GM10847 (cell line): ENCODE data around the gene SLC16A10.

Experiments used
- POLR2A ChIP-seq: IDR thresholded peaks from 2 replicates; pipeline ENCODE4 v1.6.1; 2011; ENCODE audit not compliant: insufficient read length; ENCODE audit errors: extremely low read depth

Gene SLC16A10

GRCh38 chr6:111114482-111114881, 27.2 kb downstream of the SLC16A10 start:
- no peak for TF ChIP-seq POLR2A

DNA sequence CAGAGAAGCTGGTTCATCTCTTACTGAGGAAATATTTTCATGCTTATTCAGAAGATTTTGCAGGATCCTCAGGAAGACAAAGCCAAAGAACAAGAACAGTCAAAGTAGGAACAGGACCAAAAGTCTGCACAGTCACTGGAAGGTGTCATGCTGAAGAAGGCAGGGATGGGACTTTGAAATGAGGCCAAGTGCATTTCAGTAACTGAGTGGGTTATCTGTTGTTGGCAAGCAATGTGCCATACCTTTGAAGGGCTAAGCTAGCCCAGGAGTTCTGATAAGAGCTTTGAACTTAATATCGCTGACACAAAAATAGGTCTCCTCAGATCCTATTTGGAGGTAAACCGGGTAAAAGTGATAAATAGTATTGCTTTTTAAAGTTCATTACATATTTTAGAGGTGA, 31.5 kb downstream of the SLC16A10 start:
- TF ChIP-seq POLR2A, result no peak

- TF ChIP-seq POLR2A, result no peak
Measured at GRCh38 chr6:111119571-111120329, 32.4 kb downstream of the SLC16A10 start.

- TF ChIP-seq POLR2A, result no peak
Measured at GRCh38 chr6:111121789-111122350, 34.6 kb downstream of the SLC16A10 start.

DNA sequence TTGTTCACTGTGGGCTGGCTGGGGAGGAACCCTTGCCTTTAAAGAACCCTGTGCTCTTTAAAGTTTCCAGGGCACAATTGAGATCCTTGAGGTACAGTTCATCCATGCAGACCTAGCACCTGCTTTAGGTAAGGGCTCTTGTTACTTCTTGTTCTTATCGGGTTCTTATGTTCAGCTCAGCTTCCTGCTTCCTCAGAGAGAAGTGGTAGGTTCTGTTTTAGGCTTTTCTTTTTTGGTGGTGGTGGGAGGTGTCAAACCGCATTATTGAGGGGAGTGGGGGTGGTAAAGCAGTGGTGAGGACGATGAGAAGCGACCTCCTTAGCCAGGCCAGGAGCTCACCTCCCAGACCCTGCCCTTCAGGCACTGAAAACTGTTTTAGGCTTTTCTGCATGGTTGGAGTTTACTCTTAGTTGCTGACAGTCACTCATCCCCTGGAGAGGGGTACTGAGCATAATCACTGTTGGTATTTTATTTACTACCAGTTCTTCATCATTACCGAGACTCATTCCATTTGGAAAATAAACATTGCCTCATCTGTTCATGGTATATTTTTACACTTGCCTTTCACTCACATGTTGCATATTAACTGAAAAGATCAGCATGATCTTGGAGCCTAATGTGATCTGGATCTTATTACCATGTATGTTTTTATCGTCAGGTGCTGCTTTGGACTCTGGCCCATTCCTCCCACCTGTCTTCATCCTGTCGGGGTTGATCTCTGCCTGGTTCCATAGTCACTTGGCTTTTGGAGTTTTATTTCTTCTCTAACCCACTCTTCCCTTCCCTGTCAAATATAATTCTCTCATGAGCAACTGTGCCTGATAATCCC, 35.4 kb downstream of the SLC16A10 start:
- TF ChIP-seq POLR2A, result no peak

GRCh38 chr6:111124406-111124805, 37.1 kb downstream of the SLC16A10 start:
- no peak for TF ChIP-seq POLR2A

- no peak for TF ChIP-seq POLR2A
Measured at GRCh38 chr6:111129013-111129412, 41.7 kb downstream of the SLC16A10 start.

GRCh38 chr6:111147440-111147839, 60.1 kb downstream of the SLC16A10 start:
- TF ChIP-seq POLR2A, result no peak

GRCh38 chr6:111148110-111148509, 60.8 kb downstream of the SLC16A10 start:
- TF ChIP-seq POLR2A, result no peak

DNA sequence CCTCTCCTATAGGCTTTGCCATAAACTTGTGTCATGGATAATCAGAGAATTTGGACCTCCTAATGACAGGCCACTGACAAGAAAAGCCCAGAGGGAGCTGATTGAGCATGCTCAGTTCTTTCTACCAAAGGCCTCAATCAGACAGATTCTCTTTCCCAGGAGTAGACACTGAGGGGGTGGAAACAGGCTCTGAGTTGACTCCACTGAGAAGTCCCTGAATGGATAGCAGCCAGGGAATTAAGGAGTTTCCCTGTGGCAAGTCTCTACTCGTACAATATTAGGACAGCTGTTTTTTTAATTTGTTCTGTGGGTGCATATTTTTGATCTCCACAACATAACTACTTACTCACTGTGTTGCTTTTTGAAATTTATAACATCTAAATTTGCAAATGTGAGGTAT, 63.3 kb downstream of the SLC16A10 start:
- TF ChIP-seq POLR2A, result no peak

DNA sequence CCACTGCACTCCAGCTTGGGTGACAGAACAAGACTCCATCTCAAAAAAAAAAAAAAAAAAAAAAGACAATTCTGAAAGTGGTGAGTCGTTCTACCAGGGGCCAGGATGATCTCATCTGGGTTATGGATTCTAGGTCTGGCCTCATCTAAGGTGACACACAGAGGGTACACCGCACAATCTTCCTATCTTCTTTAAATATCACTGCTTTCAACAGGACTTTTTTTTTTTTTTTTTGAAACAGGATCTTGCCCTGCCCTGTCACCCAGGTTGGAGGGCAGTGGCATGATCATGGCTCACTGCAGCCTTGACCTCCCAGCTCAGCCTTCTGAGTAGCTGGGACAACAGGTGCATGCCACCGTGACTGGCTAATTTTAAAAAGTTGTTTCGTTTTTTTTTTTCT, 67.7 kb downstream of the SLC16A10 start:
- no peak for TF ChIP-seq POLR2A

DNA sequence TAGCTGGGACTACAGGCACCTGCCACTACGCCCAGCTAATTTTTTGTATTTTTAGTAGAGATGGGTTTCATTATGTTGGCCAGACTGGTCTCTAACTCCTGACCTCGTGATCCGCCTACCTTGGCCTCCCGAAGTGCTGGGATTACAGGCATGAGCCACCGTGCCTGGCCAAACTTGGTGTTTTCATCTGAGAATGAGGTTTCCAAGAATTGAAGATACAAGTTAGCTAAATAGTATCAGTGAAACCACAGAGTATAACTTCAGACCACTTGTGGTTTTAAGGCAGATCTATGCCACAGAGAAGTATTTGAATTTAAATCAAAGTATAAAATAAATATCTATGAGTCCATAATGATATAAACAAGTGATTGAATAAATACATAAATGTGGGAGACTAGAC, 70.1 kb downstream of the SLC16A10 start:
- TF ChIP-seq POLR2A, result no peak

DNA sequence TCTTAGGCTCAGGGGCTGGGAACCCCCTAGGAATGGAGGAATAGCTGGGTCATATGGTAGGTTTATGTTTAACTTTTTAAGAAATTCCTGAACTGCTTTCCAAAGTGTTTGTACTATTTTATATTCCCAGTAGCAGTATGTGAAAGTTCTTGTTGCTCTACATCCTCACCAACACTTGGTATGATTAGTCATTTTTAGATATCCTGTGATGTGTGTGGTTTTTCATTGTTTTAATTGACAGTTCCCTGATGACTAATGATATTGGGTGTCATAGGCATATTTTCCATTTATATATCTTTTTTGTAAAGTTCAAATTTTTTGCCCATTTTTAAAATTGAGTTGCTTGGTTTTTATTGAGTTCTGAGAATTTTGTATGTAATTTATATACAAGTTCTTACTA, 72.3 kb downstream of the SLC16A10 start:
- no peak for TF ChIP-seq POLR2A

DNA sequence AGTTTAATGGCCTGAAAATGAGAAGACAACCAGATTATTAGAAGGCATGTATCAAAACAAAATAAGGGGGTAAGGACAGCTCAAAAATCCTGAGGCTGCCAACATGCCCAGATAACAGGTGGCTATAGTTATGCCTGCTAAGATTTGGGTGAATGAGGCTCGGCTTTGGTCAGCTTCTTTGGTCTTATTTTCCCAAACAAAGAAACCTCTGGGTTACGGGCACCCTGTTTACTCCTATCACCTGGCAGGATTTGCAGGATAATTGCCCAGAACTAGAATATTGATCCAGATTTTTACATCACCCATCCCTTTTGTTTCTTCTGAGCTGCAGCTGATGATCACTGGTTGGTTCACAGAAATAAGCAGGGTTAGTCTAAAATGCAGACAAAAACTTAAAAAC, 74.3 kb downstream of the SLC16A10 start:
- no peak for TF ChIP-seq POLR2A

DNA sequence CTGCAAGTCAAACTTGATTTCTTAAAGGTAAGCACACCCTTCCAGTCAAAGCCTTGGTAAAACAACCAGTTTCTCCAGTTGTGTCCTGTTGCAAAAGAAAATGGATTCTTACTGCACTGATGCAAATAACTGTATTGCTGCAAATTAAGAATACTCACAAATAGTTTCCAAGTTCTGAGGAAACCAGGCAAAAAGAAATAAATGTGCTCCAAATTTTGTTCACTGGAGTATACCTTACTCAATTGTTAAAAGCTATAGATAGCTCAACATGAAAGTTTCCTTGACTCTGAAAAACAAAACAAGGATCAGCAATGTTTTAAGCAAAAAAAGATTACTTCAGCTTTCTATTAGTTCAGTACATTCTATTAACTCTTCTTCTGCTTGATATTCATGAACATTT, 75.2 kb downstream of the SLC16A10 start:
- TF ChIP-seq POLR2A, result no peak
